H1 (cell line): ENCODE results near the gene CEP68. TPM values are rescaled to one million over a fixed set of nuclear protein-coding genes. Genes with fewer than 3 reads are reported as not detected.

Source experiments
- CTCF ChIA-PET: fragments of 300-600 bp; sonication (Branson Sonifier 250); formaldehyde crosslinking; loops from one replicate; lab custom pipeline; 2021; ENCODE audit not compliant: partially characterized antibody; lab: Charles Lee
- POLR2A ChIA-PET: fragments of 300-600 bp; sonication (Branson Sonifier 250); formaldehyde crosslinking; loops from one replicate; lab custom pipeline; 2021; ENCODE audit warnings: inconsistent platforms; ENCODE audit not compliant: partially characterized antibody; lab: Charles Lee
- DNase-seq, 2 experiments: peaks; one replicate each; pipeline versions ENCODE4 v3.0.0 to v3.0.0-alpha.2; 2010 to 2022; ENCODE audit warnings: low spot score in 2 of 2, low read depth in 1 of 2, mixed read lengths in 1 of 2
- FAIRE-seq: peaks from 2 replicates; lab custom pipeline; 2011; peaks lifted over from hg19 to GRCh38; lab: Jason Lieb, UNC
- H2AFZ ChIP-seq: 2 replicates; pipeline ENCODE4 v1.8.1; 2012; ENCODE audit warnings: low read length, inconsistent platforms
- H2AK5ac ChIP-seq: 2 replicates; pipeline ENCODE4 v1.6.1; 2013; ENCODE audit warnings: low read depth, low read length
- H2BK120ac ChIP-seq: replicated peaks from 2 replicates; pipeline ENCODE3; 2013; ENCODE audit warnings: low read depth, low read length, inconsistent platforms
- H2BK12ac ChIP-seq: 2 replicates; pipeline ENCODE4 v1.6.1; 2013; ENCODE audit warnings: low read depth, low read length
- H2BK15ac ChIP-seq: 2 replicates; pipeline ENCODE4 v1.6.1; 2013; ENCODE audit warnings: low read length
- H2BK20ac ChIP-seq: 2 replicates; pipeline ENCODE4 v1.6.1; 2013; ENCODE audit warnings: low read length
- H2BK5ac ChIP-seq: 2 replicates; pipeline ENCODE4 v1.6.1; 2013; ENCODE audit warnings: low read depth, low read length
- H3K14ac ChIP-seq: 2 replicates; pipeline ENCODE4 v1.6.1; 2013; ENCODE audit warnings: inconsistent platforms; ENCODE audit not compliant: insufficient read length
- H3K18ac ChIP-seq: 2 replicates; pipeline ENCODE4 v1.6.1; 2013; ENCODE audit warnings: low read length; ENCODE audit errors: extremely low read depth
- H3K23ac ChIP-seq: 2 replicates; pipeline ENCODE4 v1.6.1; 2013; ENCODE audit warnings: inconsistent platforms; ENCODE audit not compliant: insufficient read length
- H3K23me2 ChIP-seq: 2 replicates; pipeline ENCODE4 v1.6.1; 2013; ENCODE audit warnings: low read depth, low read length
- H3K27ac ChIP-seq: 2 replicates; pipeline ENCODE4 v1.6.1; 2011; ENCODE audit warnings: low read depth, low read length, inconsistent platforms
- H3K27me3 ChIP-seq, 4 experiments: replicated peaks in 1 of 4; 1 replicate in 1 of 4; 2 replicates in 3 of 4; pipeline versions ENCODE4 v1.6.1 to v1.8.1; 2011 to 2013; ENCODE audit warnings: low read length in 3 of 4, mild to moderate bottlenecking in 3 of 4, inconsistent platforms in 2 of 4, mixed read lengths in 2 of 4, moderate library complexity in 1 of 4; ENCODE audit not compliant: control insufficient read depth in 3 of 4, insufficient read depth in 3 of 4; ENCODE audit errors: extremely low read depth in 1 of 4
- H3K36me3 ChIP-seq, 4 experiments: 2 replicates each; pipeline versions ENCODE4 v1.6.1 to v1.8.1; 2011 to 2013; ENCODE audit warnings: mild to moderate bottlenecking in 4 of 4, low read length in 3 of 4, moderate library complexity in 2 of 4, control low read depth in 1 of 4, inconsistent platforms in 1 of 4; ENCODE audit not compliant: insufficient read depth in 4 of 4, control insufficient read depth in 2 of 4
- H3K4ac ChIP-seq: replicated peaks from 2 replicates; pipeline ENCODE3; 2013; ENCODE audit warnings: low read length, low read depth, mixed read lengths, inconsistent platforms; ENCODE audit not compliant: insufficient read length
- H3K4me1 ChIP-seq, 4 experiments: replicated peaks in 1 of 4; 1 replicate in 1 of 4; 2 replicates in 3 of 4; pipeline versions ENCODE4 v1.6.1 to v1.8.1; 2011 to 2013; ENCODE audit warnings: low read length in 3 of 4, inconsistent platforms in 2 of 4, mixed read lengths in 1 of 4; ENCODE audit not compliant: insufficient read depth in 4 of 4, control insufficient read depth in 3 of 4
- H3K4me2 ChIP-seq, 2 experiments: 2 replicates each; pipeline versions ENCODE4 v1.6.1 to v1.8.1; 2011 to 2013; ENCODE audit warnings: low read depth in 2 of 2, low read length in 2 of 2, control low read depth in 1 of 2, inconsistent platforms in 1 of 2, mild to moderate bottlenecking in 1 of 2; ENCODE audit not compliant: insufficient read depth in 1 of 2
- H3K4me3 ChIP-seq, 4 experiments: fragments of 200-600, 300-600 bp in 1 of 4; sonication (generic), shearing (Covaris generic), sonication (Bioruptor Twin) in 1 of 4; 2 replicates each; pipeline versions ENCODE4 v1.5.1 to v1.8.1; 2011 to 2016; ENCODE audit warnings: low read length in 4 of 4, low read depth in 3 of 4, control low read depth in 2 of 4, inconsistent platforms in 2 of 4, mild to moderate bottlenecking in 2 of 4, mixed read lengths in 1 of 4, moderate library complexity in 1 of 4; ENCODE audit not compliant: insufficient read depth in 2 of 4; ENCODE audit errors: extremely low read depth in 1 of 4
- H3K56ac ChIP-seq: replicated peaks from 2 replicates; pipeline ENCODE3; 2013; ENCODE audit warnings: low read depth, mild to moderate bottlenecking, mixed read lengths, low read length, inconsistent platforms; ENCODE audit not compliant: insufficient read length
- H3K79me1 ChIP-seq: 2 replicates; pipeline ENCODE4 v1.6.1; 2013; ENCODE audit warnings: low read depth, low read length, control low read depth
- H3K79me2 ChIP-seq, 2 experiments: 2 replicates each; pipeline versions ENCODE4 v1.6.1 to v1.8.1; 2012 to 2013; ENCODE audit warnings: low read length in 2 of 2, mild to moderate bottlenecking in 2 of 2, inconsistent platforms in 1 of 2; ENCODE audit not compliant: insufficient read depth in 2 of 2, control insufficient read depth in 1 of 2
- H3K9ac ChIP-seq, 4 experiments: replicated peaks in 1 of 4; 1 replicate in 1 of 4; 2 replicates in 3 of 4; pipeline versions ENCODE4 v1.6.1 to v1.8.1; 2011 to 2013; ENCODE audit warnings: low read depth in 3 of 4, low read length in 3 of 4, control low read depth in 2 of 4, mild to moderate bottlenecking in 2 of 4, moderate library complexity in 2 of 4, inconsistent platforms in 1 of 4; ENCODE audit errors: extremely low read depth in 1 of 4
- H3K9me3 ChIP-seq, 2 experiments: 2 replicates each; pipeline versions ENCODE4 v1.6.1 to v1.8.1; 2012 to 2013; ENCODE audit warnings: mild to moderate bottlenecking in 2 of 2, moderate library complexity in 2 of 2, control low read depth in 1 of 2, inconsistent platforms in 1 of 2, low read depth in 1 of 2, low read length in 1 of 2, mixed read lengths in 1 of 2; ENCODE audit not compliant: insufficient read depth in 2 of 2
- H4K20me1 ChIP-seq, 2 experiments: replicated peaks in 1 of 2; 2 replicates each; pipeline versions ENCODE3 to v1.8.1; 2011 to 2013; ENCODE audit warnings: inconsistent platforms in 2 of 2, low read length in 2 of 2, mild to moderate bottlenecking in 1 of 2; ENCODE audit not compliant: insufficient read depth in 2 of 2, control insufficient read depth in 1 of 2
- H4K5ac ChIP-seq: 2 replicates; pipeline ENCODE4 v1.6.1; 2013; ENCODE audit warnings: low read length, low read depth, mixed read lengths, inconsistent platforms; ENCODE audit not compliant: insufficient read length
- H4K8ac ChIP-seq: 2 replicates; pipeline ENCODE4 v1.8.0; 2013; ENCODE audit warnings: mild to moderate bottlenecking, moderate library complexity, low read length, inconsistent platforms; ENCODE audit not compliant: insufficient read depth; ENCODE audit errors: extremely low read depth
- H4K91ac ChIP-seq: replicated peaks from 2 replicates; pipeline ENCODE3; 2013; ENCODE audit warnings: low read length, mixed read lengths, inconsistent platforms; ENCODE audit not compliant: insufficient read length
- CEBPB ChIP-seq: IDR thresholded peaks from 2 replicates; pipeline ENCODE4 v1.6.1; 2012; ENCODE audit warnings: low read depth, low read length
- HDAC2 ChIP-seq, 2 experiments: fragments of 300-600 bp in 1 of 2; sonication (generic) in 1 of 2; IDR thresholded peaks; 2 replicates each; pipeline ENCODE4 v1.6.1; 2011 to 2012; ENCODE audit warnings: low read depth in 2 of 2, low read length in 2 of 2, mild to moderate bottlenecking in 2 of 2, moderate library complexity in 2 of 2, borderline replicate concordance in 1 of 2, inconsistent platforms in 1 of 2
- WGBS, 2 experiments: shearing (Covaris generic) in 1 of 2; methylation state at CpG; one replicate each; pipeline versions ENCODE4 v1.1.6 to v1.1.7; 2013 to 2015; ENCODE audit warnings: low lambda C conversion rate in 2 of 2, mixed read lengths in 2 of 2, inconsistent platforms in 1 of 2, low coverage in 1 of 2, missing lambda C conversion rate in 1 of 2; ENCODE audit not compliant: insufficient replicate concordance in 2 of 2, insufficient coverage in 1 of 2, insufficient read length in 1 of 2; ENCODE audit errors: extremely low coverage in 1 of 2, missing lambda C conversion rate in 1 of 2; 5-methylcytosine and 5-hydroxymethylcytosine counted together
- polyA plus RNA-seq, 7 experiments: library from polyadenylated mRNA; depleted of rRNA in 3 of 7; stranded (reverse) in 5 of 7; unstranded in 2 of 7; fragments of >200 nt in 5 of 7; fragments of 200-250 nt in 2 of 7; gene quantifications; 1 replicate in 5 of 7; 2 replicates in 1 of 7; 4 replicates in 1 of 7; pipeline versions ENCODE4 v1.2.1 to v1.2.3, GENCODE V29; 2011 to 2013; ENCODE audit warnings: missing spikeins in 2 of 7, mixed read lengths in 2 of 7
- total RNA-seq: library from RNA; stranded (reverse); fragmentation: NEBNext Ultra II Directional; extraction: Animal tissue kit (Norgen Biotek cat#: 25700); gene quantifications from 2 replicates; pipeline ENCODE4 v1.2.1, GENCODE V29; 2021

Gene CEP68
- total and polyA plus RNA-seq, 2 of the 8 experiments (the other 6 are each of a cell fraction or from before 2014, with no cell fraction given): 23.2 to 24.7 TPM

- DNase-seq (no peak), FAIRE-seq (no peak)
- Histone ChIP-seq H2BK120ac (no peak overlapping the region), H4K5ac (no peak overlapping the region), H2AK5ac (no peak overlapping the region), H3K4me1 (peaks cover 0 to 2% (median 0%) of the 10 kb centered on the region in 4 experiments; a peak in 2 of 7 replicates), H3K27ac (no peak overlapping the region), H2BK15ac (no peak overlapping the region), H4K8ac (no peak overlapping the region), H4K91ac (no peak overlapping the region), H3K27me3 (no peaks in the 10 kb centered on the region), H2AFZ (no peak overlapping the region), H3K4ac (no peak overlapping the region), H2BK12ac (no peak overlapping the region), H3K23ac (no peak overlapping the region), H3K79me2 (peaks cover 26 to 98% of the 10 kb centered on the region in 2 experiments), H3K4me2 (no peak overlapping the region), H3K9me3 (no peaks in the 10 kb centered on the region), H3K4me3 (no peak overlapping the region), H3K56ac (no peak overlapping the region), H3K79me1 (peaks cover 3% of the 10 kb centered on the region; the same call in 1 of the 2 replicates), H3K9ac (no peak overlapping the region), H2BK5ac (no peak overlapping the region), H3K14ac (no peak overlapping the region), H4K20me1 (peaks cover 5% of the 10 kb centered on the region in 2 experiments), H3K18ac (no peak overlapping the region), H2BK20ac (no peak overlapping the region), H3K36me3 (no peaks in the 10 kb centered on the region), H3K23me2 (no peaks in the 10 kb centered on the region)
- ChIA-PET CTCF (interaction anchor here (0.7 to 1.9 kb wide), 3 partner anchors 47 to 230 kb away, joined by 4 to 7 read pairs (median 4); no protein-coding TSS in a partner anchor), POLR2A (interaction anchor here (1.0 kb wide), 1 partner anchor 8 kb away, joined by 3 read pairs; the partner anchor contains the start of gene RAB1A)
- TF ChIP-seq CEBPB: peak; percentile 39; the same call in 1 of the 2 replicates
- TF ChIP-seq HDAC2 (IDR thresholded peaks at IDR 0.05; ENCODE audit: borderline replicate concordance in 1 of 2, low read depth in 2 of 2, low read length in 2 of 2): no peak
- 96% methylated on average over 7 of the region's 7 CpGs; no CpG with 5 or more reads in 1 of the 2 experiments for WGBS, 2 experiments
Observed at GRCh38 chr2:65122313-65122712, 66.1 kb downstream of the CEP68 start.
